Activated CD4-positive, alpha-beta T cell treated with anti-CD3 and anti-CD28 coated beads for 24 hours (primary cell): ENCODE measurements around the gene DCDC2.
"Not testable (repeated sequence)": the region's sequence is repeated elsewhere in the genome, so short reads cannot be mapped to it uniquely, and the experiment has no call there.

Source experiments
- DNase-seq, 2 donors: peaks; one replicate each; pipeline ENCODE4 v3.0.0-alpha.2; 2020; ENCODE audit warnings: low read depth in 2 of 2

Gene DCDC2

DNA sequence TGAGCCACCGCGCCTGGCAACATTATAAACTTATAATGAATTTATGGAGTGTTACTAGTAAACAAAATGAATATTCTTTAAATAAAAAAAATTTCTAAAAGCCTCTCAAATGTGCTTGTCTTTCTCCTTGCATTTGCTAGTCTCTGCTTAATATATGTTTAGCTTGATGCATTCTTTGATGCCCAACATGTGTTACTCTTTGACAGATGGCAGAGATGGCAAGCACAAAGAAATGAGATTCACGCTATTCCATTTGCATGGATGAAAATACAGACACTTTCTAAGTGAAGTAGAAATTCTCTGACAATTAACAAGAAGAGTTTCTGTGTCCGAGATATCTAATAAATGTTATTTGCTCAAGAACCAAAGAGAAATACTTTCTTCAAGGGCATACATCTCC is 30.1 kb downstream of the DCDC2 start:
- DNase-seq: no peak

DNA sequence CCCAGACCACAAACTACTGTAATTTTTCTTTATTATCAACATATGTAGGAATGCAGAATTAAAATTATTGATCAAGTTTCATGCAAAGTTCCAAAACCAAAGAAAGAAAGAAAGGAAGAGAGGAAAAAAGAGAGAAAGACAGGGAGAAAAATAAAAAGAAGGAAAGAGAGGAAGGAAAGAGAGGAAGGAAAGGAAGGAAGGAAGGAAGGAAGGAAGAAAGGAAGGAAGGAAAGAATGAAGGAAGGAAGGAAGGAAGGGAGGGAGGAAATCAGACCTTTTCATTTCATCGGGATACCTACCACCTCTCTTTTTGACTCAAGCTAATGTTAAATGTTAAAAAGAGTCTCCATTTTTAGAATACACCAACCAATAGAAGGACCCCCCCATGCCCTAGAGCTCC is 31.9 kb downstream of the DCDC2 start:
- no peak for DNase-seq

DNA sequence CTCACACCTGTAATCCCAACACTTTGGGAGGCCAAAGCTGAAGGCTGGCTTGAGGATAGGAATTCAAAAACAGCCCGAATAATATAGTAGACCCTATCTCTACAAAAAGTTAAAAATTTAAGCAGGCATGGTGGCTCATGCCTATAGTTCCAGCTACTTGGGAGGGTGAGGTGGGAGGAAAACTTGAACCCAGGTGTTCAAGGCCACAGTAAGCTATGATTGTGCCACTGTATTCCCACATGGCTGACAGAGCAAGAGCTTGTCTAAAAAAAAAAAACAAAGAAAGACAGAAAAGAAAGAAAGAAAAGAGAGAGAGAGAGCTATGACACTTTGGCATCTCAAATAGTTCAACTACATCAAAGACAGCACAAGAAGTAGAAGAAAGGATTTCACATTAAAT is 33.2 kb downstream of the DCDC2 start:
- no peak for DNase-seq

DNA sequence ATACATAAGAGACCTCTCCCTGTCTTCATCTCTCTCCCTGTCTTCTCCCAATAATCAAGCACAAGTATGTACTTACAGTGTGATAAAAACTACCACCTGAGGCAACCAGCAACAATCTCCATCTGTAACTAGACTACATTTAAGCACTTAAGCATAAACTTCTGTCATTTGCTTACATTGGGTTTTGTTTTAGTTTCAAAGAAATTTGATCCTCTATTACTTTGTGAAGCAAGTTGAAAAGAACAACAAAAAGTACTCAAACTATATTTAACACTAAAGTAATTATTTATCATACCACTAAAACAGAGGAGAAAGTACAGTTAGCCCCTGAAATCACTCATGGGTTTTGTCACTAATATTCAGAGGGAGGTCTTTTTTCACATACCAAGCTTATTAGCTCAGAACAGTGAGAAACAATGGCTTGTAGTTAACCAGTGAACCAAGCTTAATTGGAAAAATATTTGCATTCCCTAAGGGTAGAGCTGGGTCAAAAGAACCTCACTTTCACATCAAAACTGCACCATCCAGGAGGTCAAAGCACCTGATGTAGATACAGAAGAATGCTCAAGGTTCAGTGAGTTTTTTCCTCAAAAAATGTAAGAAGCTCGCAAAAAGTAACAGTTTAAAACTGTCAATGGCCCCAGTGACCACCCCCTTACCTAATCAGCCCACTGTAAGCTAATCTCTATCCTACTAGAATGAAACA is 34.1 kb downstream of the DCDC2 start:
- no peak for DNase-seq

DNA sequence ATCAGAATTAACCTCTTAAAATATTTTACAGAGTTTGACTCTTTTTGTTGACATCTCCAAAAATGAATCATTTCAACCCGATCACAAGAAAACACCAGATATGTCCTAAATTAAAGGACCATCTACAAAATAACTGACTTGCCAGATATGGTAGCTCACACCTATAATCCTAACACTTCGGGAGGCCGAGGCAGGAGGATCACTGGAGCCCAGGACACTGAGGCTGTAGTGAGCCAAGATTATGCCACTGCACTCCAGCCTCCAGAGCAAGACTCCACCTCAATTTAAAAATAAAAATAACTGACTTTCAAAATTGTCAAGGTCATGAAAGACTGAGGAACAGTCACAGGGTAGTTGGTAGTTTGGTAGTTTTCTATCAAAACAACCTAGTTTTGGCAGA is 34.9 kb downstream of the DCDC2 start:
- no peak for DNase-seq

DNA sequence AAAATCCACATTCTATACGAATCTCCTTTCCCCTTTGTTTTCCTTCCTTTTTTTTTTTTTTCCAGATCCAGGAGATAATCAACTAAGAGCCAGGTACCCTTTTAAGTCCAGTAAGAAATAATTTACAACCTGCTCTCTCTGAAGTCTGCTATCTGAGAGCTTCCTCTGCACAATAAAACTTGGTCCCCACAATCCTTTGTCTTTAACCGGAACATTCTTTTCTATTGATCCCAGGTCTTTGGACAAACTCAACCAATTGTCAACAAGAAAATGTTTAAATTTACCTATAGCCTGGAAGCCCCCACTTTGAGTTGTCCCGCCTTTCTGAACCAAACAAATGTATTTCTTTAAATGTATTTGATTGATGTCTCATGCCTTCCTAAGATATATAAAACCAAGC is 35.4 kb downstream of the DCDC2 start:
- not testable (repeated sequence) for DNase-seq

DNA sequence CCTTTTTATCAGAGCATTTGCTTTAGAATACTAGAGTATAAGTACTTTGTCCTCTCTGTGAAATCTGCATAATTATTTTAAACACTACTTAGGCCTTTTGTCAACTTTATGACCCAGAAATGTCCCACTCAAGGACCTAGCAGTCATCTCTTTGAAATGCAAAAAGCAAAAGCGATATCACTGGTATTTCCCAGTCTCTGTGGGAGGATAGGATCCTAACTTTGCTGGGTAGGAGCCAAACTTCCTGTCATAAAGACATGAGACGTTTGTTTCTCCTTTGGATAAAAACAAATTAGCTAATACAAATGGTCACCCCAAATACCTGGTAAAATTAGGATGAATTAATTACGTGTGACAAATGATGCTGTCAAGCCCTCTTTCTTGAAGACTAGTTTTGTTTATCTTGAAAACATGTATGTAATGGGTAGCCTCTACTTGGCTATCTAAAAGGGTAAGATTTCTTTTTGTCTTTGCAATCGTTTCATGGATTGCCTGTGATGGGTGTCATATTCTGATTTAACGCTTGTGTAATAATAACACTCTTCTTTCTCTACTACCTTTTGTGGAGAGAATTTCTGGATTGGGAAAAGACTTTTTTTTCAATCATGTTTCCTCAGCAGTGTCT is 36.2 kb downstream of the DCDC2 start:
- no peak for DNase-seq

DNA sequence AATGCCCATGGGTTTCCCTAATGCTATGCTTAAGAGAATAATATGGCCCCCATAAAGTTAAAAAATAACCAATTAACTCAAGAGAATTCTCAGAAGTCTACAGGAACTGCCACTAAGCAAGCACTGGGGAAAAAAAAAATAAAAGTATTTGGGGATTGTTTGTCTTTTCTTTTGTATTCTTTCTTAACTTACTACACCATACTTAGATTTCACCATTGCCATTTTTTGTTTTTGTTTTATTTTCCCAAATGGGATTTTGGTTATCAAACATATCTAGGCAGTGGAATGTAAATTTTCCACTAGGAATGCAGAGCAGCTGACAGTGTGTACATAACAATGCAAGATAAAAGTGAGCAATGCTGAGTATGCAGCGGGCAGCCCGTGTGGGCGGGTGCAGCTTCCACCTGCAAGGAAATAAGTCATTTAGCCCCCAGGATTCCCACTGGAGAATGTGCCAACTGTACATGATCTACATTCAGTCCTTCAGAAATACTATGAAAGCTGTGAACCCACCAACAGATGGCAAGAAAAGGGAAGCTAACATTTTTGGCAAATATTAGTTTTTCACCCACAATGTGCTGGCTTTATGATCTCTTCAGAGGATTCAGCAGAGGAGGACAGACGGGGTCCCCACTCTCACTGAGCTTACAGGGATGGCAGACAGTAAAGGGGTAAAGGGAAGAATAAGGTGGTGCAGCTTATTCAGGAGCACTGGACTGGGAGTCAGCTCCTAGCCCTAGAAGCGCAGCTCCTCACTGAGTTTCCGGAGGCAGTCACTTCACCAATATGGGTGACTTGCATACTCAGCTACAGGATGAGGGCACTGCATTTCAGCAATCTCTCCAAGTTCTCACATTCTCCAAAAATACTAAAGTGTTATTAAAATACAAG is 44.4 kb downstream of the DCDC2 start:
- no peak for DNase-seq

DNA sequence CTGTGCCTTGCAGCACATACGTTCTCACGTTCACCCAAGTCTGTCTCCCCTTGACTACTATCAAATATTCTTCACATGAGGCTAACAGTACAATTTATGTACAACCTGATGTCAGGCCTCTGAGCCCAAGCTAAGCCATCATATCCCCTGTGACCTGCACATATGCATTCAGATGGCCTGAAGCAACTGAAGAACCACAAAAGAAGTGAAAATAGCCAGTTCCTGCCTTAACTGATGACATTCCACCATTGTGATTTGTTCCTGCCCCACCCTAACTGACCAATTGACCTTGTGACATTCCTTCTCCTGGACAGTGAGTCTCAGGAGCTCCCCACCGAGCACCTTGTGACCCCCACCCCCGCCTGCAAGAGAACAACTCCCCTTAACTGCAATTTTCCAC is 46.1 kb downstream of the DCDC2 start:
- not testable (repeated sequence) for DNase-seq

DNA sequence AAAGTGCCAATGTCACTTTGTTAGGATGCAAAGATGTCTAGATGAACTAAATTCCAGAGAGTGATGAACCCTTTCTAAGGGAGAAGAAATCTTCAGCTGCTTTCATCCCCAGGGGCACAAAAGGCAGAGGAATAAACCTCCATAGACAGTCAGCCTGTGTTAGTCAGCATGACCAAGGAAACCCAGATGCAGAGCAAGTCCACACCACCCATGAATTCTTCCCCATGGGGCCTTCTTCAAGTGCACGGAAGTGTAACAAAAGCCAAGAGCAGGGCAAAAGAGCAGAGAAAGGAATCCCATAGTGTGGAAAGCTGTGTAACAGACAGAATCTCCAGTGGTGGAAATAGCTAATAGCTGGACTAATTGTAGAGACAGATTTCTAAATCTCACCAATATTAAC is 50.0 kb downstream of the DCDC2 start:
- no peak for DNase-seq

DNA sequence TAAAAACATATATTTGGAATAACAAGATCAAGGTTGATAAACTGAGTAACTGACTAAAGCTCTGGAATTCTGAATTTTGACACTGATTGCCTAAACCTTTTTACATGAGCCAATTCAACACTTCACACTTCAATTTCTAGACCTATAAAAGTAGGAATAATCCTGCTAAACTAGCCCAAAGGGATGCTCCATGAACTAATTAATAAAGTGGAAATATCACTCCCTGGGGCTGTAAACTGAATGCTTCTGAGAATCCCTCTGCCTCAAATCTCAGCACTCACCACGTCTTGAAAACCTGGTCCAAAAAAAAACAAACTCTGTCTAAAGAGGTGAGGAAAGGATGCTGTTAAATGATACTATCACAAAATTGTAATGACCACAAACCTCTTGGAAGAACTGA is 50.9 kb downstream of the DCDC2 start:
- DNase-seq: no peak

DNA sequence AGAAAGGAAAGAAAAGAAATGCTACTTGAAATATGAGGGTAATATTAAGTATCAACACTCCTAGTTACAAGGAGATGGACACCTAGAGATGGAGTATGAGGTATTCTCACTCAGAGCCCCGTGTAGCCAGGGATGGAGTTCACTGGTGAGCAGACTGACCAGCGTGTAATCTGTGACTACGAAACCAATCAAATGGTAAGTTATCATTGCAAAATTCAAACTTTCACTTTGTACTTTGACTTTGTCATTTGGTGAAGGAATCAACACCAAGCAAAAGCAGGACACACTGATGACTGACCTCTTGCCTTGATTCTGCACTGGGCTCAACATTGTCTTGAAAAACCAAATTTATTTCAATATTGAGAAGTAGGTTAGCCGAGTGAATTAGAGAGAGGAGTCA is 51.8 kb downstream of the DCDC2 start:
- no peak for DNase-seq

DNA sequence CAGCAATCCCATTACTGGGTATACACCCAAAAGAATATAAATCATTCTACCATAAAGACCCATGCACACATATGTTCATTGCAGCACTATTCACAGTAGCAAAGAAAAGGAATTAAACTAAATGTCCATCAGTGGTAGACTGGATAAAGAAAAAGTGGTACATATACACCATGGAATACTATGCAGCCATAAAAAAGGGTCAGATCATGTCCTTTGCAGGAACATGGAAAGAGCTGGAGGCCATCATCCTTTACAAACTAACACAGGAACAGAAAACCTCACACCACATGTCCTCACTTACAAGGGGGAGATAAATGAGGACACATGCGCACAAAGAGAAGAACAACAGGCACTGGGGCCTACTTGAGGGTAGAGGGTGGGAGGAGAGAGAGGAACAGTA is 60.9 kb downstream of the DCDC2 start:
- no peak for DNase-seq

DNA sequence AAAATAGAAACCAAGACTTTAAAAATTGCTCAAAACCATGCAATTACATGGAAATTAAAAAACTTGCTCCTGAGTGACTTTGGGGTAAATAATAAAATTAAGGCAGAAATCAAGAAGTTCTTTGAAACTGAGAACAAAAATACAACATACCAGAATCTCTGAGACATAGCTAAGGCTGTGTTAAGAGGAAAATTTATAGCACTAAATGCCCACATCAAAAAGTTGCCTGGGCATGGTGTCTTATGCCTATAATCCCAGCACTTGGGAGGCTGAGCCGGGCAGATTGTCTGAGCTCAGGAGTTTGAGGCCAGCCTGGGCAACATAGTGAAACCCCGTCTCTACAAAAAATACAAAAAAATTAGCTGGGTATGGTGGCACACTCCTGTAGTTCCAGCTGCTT is 64.0 kb downstream of the DCDC2 start:
- DNase-seq: not testable (repeated sequence)

DNA sequence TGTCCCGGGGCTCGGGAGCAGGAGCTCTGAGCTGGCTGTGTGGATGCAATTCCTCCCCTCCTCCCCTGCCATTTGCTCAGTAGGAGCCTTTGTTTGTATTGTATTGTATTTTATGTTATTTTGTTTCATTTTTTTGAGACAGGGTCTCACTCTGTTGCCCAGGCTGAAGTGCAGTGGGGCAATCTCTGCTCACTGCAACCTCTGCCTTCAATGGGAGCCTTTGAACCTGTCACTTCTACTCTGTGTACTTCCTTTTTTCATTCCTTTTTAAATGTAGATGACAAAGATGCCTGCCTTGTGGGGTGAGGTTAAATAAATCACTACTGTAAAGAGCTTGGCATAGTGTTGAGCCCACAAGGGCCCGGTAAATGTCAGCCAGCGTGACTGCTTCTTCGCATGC is 70.6 kb downstream of the DCDC2 start:
- DNase-seq: no peak

DNA sequence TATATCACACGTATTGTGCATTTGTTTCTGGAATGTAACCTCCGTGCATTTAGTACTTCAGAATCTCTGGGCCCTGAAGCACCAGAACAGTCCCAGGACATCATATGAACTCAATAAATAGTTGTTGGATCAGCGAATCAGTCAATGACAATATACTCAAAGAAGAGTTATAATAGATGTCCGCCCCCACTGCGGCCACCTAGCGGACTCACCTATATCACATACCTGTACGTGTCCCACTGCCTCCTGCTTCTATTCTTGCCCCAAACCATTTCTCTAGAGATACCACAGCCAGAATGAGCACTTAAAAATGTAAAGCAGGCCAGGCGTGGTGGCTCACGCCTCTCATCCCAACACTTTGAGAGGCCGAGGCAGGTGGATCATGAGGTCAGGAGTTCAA is 73.9 kb downstream of the DCDC2 start:
- no peak for DNase-seq

DNA sequence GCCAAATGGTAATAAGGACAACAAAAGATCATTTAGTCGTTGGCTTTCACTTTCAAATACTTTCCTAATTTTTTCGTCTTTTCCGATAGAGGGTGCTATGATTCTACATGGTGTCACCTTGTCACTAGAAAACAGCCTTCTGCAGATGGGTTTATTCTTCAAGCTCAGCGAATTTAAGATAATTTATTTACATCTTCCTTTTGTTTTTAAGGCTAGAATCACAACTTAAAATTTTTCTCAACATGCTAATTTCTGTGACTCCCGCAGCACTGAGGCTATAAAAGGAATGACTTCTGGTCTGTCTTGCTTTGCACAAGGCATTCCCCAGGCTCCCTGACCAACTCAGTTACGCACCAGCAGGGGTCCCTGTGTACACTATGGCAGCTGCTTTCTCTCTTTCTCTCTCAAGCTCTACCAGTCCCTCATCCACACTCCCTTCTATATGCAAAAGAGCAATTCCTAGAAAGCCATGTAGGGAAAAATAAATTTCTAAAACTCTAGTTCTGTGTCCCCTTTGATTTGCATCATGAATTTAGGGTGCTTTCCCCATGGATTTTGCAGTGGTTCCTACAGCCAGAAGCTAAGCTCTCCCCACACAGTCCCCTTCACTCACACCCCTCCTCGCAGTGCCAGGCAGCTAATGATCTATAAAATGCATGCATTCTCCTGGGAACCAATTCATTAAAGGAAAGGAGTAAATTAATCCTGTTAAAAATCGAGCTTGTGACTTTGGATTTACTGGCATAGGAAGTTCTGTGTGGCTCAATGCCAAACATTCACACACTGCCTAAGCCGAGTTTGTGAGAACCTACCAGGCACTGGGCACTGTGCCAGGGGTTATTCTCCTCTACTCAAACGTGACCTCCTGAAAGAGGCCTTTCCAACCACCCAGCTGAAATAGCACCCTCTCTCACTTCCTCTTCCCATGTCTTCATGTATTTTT is 74.5 kb downstream of the DCDC2 start:
- peak; percentile 3 to 12 for DNase-seq

DNA sequence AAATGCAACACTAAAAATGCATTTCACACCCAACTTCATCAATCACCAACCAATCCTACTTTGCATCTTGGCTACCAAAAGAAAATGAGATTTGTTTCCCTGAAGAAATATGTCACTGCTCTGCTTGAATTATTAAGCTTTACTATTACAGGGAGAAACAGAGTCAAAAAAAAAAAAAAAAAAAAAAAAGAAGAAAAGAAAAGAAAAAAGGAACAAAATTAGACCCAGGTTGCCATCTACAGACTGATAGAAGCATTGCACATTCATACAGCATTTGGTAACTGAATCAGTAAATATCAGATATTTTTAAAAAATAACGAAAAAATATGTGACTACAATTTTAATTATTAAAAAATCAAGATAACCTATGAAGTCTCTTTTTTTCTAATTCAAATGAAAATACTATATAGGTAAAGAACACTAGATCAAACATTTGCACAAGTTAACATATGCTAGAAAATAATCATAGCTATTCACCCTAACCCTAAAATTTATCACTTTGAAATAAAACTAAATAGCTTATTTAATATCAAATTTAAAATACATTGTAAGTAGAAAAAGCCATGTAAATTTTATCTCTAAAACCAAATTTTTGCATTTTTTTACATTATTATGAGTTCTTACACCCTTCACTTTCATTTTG is 83.3 kb downstream of the DCDC2 start:
- no peak for DNase-seq

DNA sequence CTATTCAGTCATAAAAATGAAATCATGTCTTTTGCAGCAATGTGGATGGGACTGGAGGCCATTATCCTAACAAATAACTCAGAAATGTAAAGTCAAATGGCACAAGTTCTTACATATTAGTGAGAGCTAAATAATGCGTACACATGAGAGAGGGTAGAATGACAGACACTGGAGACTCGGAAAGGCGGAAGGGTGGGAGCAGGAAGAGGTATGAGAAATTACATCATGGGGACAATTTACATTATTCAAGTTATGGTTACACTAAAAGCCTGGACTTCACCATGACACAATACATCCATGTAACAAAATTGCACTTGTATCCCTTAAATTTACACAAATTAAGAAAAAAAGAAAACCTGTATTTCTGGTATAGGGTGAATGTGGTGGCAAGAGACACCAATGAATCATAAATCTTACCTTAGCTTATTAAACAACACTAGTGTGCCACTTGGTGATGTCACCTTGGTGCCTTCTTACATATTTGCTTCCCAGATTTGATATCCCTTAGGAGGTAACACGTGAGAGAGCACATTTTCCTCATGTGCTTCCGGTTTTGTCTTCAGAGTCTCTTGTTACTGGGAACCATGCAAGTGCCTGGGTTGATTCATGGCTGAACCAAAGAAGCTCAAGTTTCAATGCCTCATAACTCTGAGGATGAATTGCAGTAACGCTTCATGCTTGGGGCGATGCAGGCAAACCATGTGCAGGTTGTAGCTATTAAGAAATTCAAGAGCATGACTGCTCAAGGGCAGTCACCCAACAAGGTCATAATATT is 84.6 kb downstream of the DCDC2 start:
- DNase-seq: no peak

DNA sequence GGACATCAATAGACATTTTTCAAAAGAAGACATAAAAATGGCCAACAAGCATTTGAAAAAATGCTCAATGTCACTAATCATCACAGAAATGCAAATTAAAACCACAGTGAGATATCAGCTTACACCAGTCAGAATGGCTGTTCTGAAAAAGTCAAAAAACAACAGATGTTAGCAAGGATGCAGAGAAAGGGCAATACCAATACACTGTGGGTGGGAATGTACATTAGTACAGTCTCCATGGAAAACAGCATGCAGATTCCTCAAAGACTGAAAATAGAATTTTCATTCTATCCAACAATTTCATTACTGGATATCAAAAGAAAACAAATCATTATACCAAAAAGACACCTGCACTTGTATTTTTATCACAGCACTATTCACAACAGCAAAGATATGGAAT is 85.3 kb downstream of the DCDC2 start:
- no peak for DNase-seq
